Measurements from ENCODE around the gene ZNG1A.

DNA sequence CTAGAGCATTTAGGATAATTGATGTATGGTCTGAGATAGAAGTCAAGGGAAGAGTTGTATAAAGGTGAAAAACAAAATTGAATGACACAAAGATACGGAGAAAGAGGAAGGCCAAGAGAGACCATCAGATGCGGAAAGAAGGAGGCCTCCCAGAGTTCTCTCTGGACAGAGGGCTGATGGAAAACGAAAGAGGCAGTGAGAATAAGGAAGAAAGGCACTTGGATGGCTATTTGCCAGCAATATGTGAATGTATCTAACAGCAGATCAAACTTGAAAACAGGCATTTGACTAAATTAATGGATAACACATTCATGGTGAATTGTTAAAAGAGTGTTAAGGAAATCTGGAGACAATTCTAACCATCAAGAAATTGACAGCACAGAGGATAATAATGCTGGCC is 33.4 kb upstream of the ZNG1A start:
- TF ChIP-seq, protein P1, sequence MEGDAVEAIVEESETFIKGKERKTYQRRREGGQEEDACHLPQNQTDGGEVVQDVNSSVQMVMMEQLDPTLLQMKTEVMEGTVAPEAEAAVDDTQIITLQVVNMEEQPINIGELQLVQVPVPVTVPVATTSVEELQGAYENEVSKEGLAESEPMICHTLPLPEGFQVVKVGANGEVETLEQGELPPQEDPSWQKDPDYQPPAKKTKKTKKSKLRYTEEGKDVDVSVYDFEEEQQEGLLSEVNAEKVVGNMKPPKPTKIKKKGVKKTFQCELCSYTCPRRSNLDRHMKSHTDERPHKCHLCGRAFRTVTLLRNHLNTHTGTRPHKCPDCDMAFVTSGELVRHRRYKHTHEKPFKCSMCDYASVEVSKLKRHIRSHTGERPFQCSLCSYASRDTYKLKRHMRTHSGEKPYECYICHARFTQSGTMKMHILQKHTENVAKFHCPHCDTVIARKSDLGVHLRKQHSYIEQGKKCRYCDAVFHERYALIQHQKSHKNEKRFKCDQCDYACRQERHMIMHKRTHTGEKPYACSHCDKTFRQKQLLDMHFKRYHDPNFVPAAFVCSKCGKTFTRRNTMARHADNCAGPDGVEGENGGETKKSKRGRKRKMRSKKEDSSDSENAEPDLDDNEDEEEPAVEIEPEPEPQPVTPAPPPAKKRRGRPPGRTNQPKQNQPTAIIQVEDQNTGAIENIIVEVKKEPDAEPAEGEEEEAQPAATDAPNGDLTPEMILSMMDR (IDR thresholded peaks at IDR 0.05; ENCODE audit: low read depth, low read length), result no peak
- TF ChIP-seq POLR2A (IDR thresholded peaks at IDR 0.05; ENCODE audit: extremely low read depth, insufficient read length) (no peak), MYC (IDR thresholded peaks at IDR 0.05; ENCODE audit: low read depth, low read length) (no peak)
- TF ChIP-seq, protein P2, sequence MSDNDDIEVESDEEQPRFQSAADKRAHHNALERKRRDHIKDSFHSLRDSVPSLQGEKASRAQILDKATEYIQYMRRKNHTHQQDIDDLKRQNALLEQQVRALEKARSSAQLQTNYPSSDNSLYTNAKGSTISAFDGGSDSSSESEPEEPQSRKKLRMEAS (IDR thresholded peaks at IDR 0.05; ENCODE audit: low read depth, low read length), result no peak
